ENCODE data around the gene CCND1.
"Not testable (repeated sequence)": the region's sequence is repeated elsewhere in the genome, so short reads cannot be mapped to it uniquely, and the experiment has no call there.

CCND1 gene

GRCh38 chr11:69694781-69695180 lies 53.8 kb downstream of the CCND1 start:
- Histone ChIP-seq H3K27ac (ENCODE audit: low read length) (no peak overlapping the region), H3K9me3 (ENCODE audit: control insufficient read depth, low read depth, low read length) (no peaks in the 10 kb centered on the region), H3K4me3 (ENCODE audit: low read length) (no peak overlapping the region), H3K9ac (ENCODE audit: low read length) (no peak overlapping the region), H3K4me1 (ENCODE audit: control insufficient read depth, low read depth, low read length) (peaks cover 6% of the 10 kb centered on the region), H3K27me3 (ENCODE audit: control insufficient read depth, insufficient read depth, low read length) (no peaks in the 10 kb centered on the region), H3K36me3 (ENCODE audit: control insufficient read depth, low read depth, low read length) (peaks cover 13% of the 10 kb centered on the region)

DNA sequence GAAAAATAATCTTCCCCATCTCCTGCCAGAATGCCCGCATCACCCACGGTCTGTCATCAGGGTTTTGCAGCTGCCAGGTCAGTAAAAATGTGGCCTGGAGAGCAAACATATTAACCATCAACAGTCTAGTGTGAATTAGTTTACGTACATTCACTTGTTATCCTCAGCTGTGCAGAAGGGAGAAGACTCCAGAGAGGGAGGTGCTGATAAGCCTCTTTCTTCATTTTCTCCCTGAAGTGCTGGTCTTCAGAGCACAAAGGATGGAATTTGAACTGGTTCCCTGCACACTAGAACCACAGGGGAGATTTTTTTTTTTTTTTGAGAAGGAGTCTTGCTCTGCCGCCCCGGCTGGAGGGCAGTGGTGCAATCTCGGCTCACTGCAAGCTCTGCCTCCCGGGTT lies 54.6 kb downstream of the CCND1 start:
- Histone ChIP-seq H3K9me3 (ENCODE audit: control insufficient read depth, low read depth, low read length) (no peaks in the 10 kb centered on the region), H3K4me3 (ENCODE audit: low read length) (no peak overlapping the region), H3K9ac (ENCODE audit: low read length) (no peak overlapping the region), H3K4me1 (ENCODE audit: control insufficient read depth, low read depth, low read length) (peaks cover 13% of the 10 kb centered on the region), H3K27ac (ENCODE audit: low read length) (no peak overlapping the region), H3K36me3 (ENCODE audit: control insufficient read depth, low read depth, low read length) (peaks cover 13% of the 10 kb centered on the region), H3K27me3 (ENCODE audit: control insufficient read depth, insufficient read depth, low read length) (no peaks in the 10 kb centered on the region)

DNA sequence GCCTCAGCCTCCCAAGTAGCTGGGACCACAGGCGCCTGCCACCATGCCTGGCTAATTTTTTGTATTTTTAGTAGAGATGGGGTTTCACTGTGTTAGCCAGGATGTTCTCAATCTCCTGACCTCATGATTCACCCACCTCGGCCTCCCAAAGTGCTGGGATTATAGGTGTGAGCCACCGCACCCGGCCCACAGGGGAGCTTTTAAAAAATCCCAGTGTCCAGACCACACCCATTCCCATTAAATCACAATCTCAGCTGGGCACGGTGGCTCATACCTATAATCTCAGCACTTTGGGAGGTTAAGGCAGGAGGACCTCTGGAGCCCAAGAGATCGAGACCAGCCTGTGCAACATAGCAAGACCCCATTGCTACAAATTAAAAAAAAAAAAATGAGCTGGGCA lies 55.0 kb downstream of the CCND1 start:
- H3K9ac ChIP-seq (ENCODE audit: low read length); H3K9me3 ChIP-seq (ENCODE audit: control insufficient read depth, low read depth, low read length); H3K27me3 ChIP-seq (ENCODE audit: control insufficient read depth, insufficient read depth, low read length); H3K27ac ChIP-seq (ENCODE audit: low read length); H3K4me3 ChIP-seq (ENCODE audit: low read length): not testable (repeated sequence)
- peaks cover 17% of the 10 kb centered on the region for H3K4me1 ChIP-seq (ENCODE audit: control insufficient read depth, low read depth, low read length)
- peaks cover 13% of the 10 kb centered on the region for H3K36me3 ChIP-seq (ENCODE audit: control insufficient read depth, low read depth, low read length)

DNA sequence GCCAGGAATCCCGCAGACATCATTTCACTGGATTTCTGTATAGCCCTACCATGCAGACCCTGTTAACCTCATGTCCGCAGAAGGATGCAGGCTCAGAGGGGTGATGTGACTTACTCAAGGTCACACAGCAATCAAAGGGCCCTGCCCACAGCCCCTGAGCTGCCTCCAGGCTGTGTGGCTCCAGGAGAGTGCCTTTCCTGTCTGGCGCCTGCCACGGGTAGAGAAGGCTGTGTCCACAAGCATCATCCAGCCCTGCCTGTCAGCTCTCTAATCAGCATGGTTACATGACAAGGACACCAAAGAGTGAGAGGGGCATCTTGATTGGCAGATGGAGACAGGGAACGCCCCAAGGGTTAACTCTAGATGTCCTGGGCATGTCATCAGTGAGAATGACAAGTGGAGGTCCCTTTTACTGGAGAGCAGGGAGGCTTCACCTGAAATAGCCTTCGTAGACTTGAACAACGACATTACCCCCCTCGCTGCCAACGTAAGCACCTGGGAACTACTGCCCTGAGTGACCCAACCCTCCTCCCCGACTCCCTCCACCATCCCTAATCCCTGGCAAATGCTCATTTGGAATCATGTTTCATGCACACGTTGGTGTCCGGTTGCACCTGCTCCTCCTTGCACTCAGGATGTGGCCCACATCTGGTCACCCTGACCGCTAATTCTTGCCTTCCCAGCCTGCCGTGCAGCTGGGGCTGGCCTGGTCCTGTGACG lies 56.0 kb downstream of the CCND1 start:
- Histone ChIP-seq H3K4me3 (ENCODE audit: low read length) (no peak overlapping the region), H3K4me1 (ENCODE audit: control insufficient read depth, low read depth, low read length) (peaks cover 23% of the 10 kb centered on the region), H3K9me3 (ENCODE audit: control insufficient read depth, low read depth, low read length) (no peaks in the 10 kb centered on the region), H3K27me3 (ENCODE audit: control insufficient read depth, insufficient read depth, low read length) (peaks cover 7% of the 10 kb centered on the region), H3K27ac (ENCODE audit: low read length) (no peak overlapping the region), H3K9ac (ENCODE audit: low read length) (no peak overlapping the region), H3K36me3 (ENCODE audit: control insufficient read depth, low read depth, low read length) (peaks cover 13% of the 10 kb centered on the region)

DNA sequence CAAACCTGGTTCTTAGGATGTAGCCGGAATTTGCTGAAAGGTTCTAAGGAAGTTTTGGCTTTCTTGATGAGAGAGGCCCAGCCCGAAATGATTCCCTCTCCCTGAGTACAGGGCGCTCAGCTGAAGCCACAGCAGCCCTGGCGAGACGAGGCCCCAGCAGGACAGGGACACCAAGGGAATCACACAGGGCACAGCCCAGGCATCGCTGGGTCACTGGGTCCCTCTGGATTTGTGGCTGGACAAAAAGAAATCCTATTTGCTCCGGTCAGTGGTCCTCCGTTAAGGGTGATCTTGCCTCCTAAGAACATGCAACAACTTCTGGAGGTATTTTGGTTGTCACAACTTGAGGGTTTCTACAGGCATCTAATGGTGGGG lies 56.5 kb downstream of the CCND1 start:
- H3K9ac ChIP-seq (ENCODE audit: low read length), result no peak overlapping the region
- H3K36me3 ChIP-seq (ENCODE audit: control insufficient read depth, low read depth, low read length), result peaks cover 13% of the 10 kb centered on the region
- peaks cover 12% of the 10 kb centered on the region for H3K27me3 ChIP-seq (ENCODE audit: control insufficient read depth, insufficient read depth, low read length)
- H3K4me3 ChIP-seq (ENCODE audit: low read length), result no peak overlapping the region
- H3K27ac ChIP-seq (ENCODE audit: low read length), result no peak overlapping the region
- H3K9me3 ChIP-seq (ENCODE audit: control insufficient read depth, low read depth, low read length), result no peaks in the 10 kb centered on the region
- peaks cover 24% of the 10 kb centered on the region for H3K4me1 ChIP-seq (ENCODE audit: control insufficient read depth, low read depth, low read length)

- no peaks in the 10 kb centered on the region for H3K9me3 ChIP-seq (ENCODE audit: control insufficient read depth, low read depth, low read length)
- H3K36me3 ChIP-seq (ENCODE audit: control insufficient read depth, low read depth, low read length), result peaks cover 13% of the 10 kb centered on the region
- peaks cover 16% of the 10 kb centered on the region for H3K27me3 ChIP-seq (ENCODE audit: control insufficient read depth, insufficient read depth, low read length)
- no peak overlapping the region for H3K4me3 ChIP-seq (ENCODE audit: low read length)
- H3K4me1 ChIP-seq (ENCODE audit: control insufficient read depth, low read depth, low read length), result peaks cover 26% of the 10 kb centered on the region
- H3K9ac ChIP-seq (ENCODE audit: low read length), result no peak overlapping the region
- H3K27ac ChIP-seq (ENCODE audit: low read length), result no peak overlapping the region
These were observed 56.9 kb downstream of the CCND1 start for GRCh38 chr11:69697861-69698260.

DNA sequence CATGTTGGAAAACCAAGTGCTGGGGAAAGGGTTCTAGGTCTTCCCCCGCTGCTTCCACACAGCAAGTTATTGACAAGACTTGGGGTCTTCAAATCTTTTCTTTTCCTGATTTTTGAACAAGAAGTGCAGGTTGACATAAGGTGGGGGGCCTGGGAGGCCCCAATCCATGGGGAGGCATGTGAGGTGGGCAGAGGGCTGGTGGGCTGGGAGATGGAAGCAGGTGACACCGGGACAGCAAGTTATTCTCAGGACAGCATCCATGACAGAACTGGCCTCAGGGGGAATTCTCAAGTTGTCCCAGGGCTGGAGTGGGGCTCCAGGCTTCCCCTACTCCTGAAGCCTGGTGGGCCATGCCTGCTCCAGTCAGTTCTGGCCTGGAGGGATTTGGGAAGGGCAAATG lies 57.4 kb downstream of the CCND1 start:
- Histone ChIP-seq H3K4me1 (ENCODE audit: control insufficient read depth, low read depth, low read length) (peaks cover 27% of the 10 kb centered on the region), H3K27ac (ENCODE audit: low read length) (no peak overlapping the region), H3K9me3 (ENCODE audit: control insufficient read depth, low read depth, low read length) (no peaks in the 10 kb centered on the region), H3K9ac (ENCODE audit: low read length) (no peak overlapping the region), H3K36me3 (ENCODE audit: control insufficient read depth, low read depth, low read length) (peaks cover 13% of the 10 kb centered on the region), H3K4me3 (ENCODE audit: low read length) (no peak overlapping the region), H3K27me3 (ENCODE audit: control insufficient read depth, insufficient read depth, low read length) (peaks cover 21% of the 10 kb centered on the region)

DNA sequence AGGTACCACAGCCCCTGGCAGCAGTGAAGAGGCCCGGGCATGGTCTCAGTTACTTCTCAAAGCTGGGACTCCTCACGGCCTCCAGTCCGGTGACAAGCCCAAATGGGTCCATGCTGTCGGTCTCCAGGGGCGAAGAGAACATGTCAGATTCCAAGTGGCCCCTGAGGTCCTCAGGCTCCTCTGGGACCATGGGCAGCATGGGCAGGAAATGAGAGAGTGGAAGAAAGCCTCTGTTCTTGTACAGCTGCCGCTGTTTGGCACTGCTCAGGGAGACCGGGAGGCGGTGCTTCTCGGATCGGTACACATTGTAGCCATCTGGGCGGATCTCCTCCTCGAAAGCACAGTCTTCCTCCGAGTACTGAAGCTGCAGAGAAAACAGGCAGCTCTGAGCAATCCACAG lies 58.3 kb downstream of the CCND1 start:
- Histone ChIP-seq H3K27ac (ENCODE audit: low read length) (no peak overlapping the region), H3K4me1 (ENCODE audit: control insufficient read depth, low read depth, low read length) (peaks cover 27% of the 10 kb centered on the region), H3K36me3 (ENCODE audit: control insufficient read depth, low read depth, low read length) (peaks cover 13% of the 10 kb centered on the region), H3K4me3 (ENCODE audit: low read length) (no peak overlapping the region), H3K9ac (ENCODE audit: low read length) (no peak overlapping the region), H3K9me3 (ENCODE audit: control insufficient read depth, low read depth, low read length) (no peaks in the 10 kb centered on the region), H3K27me3 (ENCODE audit: control insufficient read depth, insufficient read depth, low read length) (peaks cover 28% of the 10 kb centered on the region)

- Histone ChIP-seq H3K9me3 (ENCODE audit: control insufficient read depth, low read depth, low read length) (no peaks in the 10 kb centered on the region), H3K27me3 (ENCODE audit: control insufficient read depth, insufficient read depth, low read length) (peaks cover 38% of the 10 kb centered on the region), H3K36me3 (ENCODE audit: control insufficient read depth, low read depth, low read length) (peaks cover 13% of the 10 kb centered on the region), H3K9ac (ENCODE audit: low read length) (peak overlapping the region; percentile 49), H3K4me3 (ENCODE audit: low read length) (peak overlapping the region; percentile 65), H3K27ac (ENCODE audit: low read length) (peak overlapping the region; percentile 57), H3K4me1 (ENCODE audit: control insufficient read depth, low read depth, low read length) (peaks cover 32% of the 10 kb centered on the region)
These were observed 59.6 kb downstream of the CCND1 start for GRCh38 chr11:69700278-69701140.

DNA sequence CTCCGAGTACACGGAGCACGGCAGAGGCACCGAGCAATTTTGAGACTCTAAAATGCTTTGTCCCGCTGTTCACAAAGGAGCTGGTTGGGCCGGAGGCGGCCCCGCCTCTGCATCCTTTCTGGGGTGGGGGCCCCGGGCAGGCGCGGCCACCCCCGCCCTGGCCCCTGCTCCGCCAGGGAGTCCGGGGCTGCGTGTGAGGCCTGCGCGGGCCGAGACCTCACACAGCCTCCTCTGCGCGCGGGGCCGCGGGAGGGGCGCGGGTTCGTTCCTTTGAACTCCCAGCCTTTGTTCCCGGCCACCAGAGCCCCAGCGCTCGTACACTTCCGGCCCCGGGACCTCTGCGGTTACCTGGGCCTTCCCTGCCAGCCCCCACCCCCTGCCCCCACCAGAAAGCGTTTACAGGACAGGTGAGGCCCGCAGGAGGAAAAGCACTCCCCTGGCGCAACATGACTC lies 61.3 kb downstream of the CCND1 start:
- peak overlapping the region; percentile 69 for H3K4me3 ChIP-seq (ENCODE audit: low read length)
- H3K9ac ChIP-seq (ENCODE audit: low read length), result peak overlapping the region; percentile 82
- H3K9me3 ChIP-seq (ENCODE audit: control insufficient read depth, low read depth, low read length), result no peaks in the 10 kb centered on the region
- peaks cover 49% of the 10 kb centered on the region for H3K27me3 ChIP-seq (ENCODE audit: control insufficient read depth, insufficient read depth, low read length)
- H3K4me1 ChIP-seq (ENCODE audit: control insufficient read depth, low read depth, low read length), result peaks cover 49% of the 10 kb centered on the region
- H3K27ac ChIP-seq (ENCODE audit: low read length), result peak overlapping the region; percentile 81
- H3K36me3 ChIP-seq (ENCODE audit: control insufficient read depth, low read depth, low read length), result peaks cover 13% of the 10 kb centered on the region

DNA sequence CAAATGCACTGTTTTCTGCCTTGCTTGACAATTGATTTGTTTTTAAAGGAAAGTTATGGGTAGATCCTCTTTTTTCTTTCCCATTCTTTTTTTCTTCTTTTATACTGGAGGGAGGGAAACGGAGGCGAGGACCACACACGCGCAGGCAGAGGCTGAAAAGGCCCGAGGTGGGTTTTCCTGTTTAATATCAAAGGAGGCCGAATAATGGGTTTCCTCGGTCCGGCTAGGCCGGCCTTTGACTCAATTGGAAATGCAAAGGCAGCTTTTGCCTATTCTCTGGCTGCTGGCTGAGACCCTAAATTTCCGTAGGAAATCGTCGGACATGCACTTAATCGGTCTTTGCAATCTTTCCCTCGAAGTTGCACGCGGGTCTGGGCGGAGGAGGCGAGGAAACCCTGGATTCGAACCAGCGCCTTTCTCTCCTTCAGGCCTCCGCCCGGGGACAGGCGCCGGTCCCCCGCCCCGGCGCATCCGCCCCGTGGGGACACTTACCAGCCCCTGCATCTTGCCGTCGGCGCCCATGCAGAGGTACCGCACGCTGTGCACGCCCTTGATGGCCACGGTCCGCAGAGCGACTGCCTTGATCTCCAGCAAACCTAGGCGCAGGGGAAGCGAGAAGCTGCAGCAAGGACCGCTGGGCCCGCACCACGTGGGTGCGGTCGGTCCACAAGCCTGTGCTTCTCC lies 62.0 kb downstream of the CCND1 start:
- peaks cover 53% of the 10 kb centered on the region for H3K4me1 ChIP-seq (ENCODE audit: control insufficient read depth, low read depth, low read length)
- H3K9ac ChIP-seq (ENCODE audit: low read length), result peak overlapping the region; percentile 82
- H3K4me3 ChIP-seq (ENCODE audit: low read length), result peak overlapping the region; percentile 69
- H3K9me3 ChIP-seq (ENCODE audit: control insufficient read depth, low read depth, low read length), result no peaks in the 10 kb centered on the region
- peak overlapping the region; percentile 37 for H3K27ac ChIP-seq (ENCODE audit: low read length)
- H3K36me3 ChIP-seq (ENCODE audit: control insufficient read depth, low read depth, low read length), result peaks cover 13% of the 10 kb centered on the region
- H3K27me3 ChIP-seq (ENCODE audit: control insufficient read depth, insufficient read depth, low read length), result peaks cover 49% of the 10 kb centered on the region

Data from iPS-18a (cell line).